Testis (tissue), 3 donors: ENCODE measurements around the gene COBL. TPM values are rescaled to one million over a fixed set of nuclear protein-coding genes. Genes with fewer than 3 reads are reported as not detected.

ENCODE experiments used
- DNase-seq: peaks from one replicate; pipeline ENCODE4 v3.0.0-alpha.2; 2019
- H3K27ac ChIP-seq, 2 donors: fragments of 200-600 bp; sonication (generic); one replicate each; pipeline ENCODE4 v1.5.1; 2019
- H3K27me3 ChIP-seq: fragments of 200-600 bp; sonication (generic); one replicate; pipeline ENCODE4 v1.5.1; 2019
- H3K36me3 ChIP-seq: fragments of 200-600 bp; sonication (generic); one replicate; pipeline ENCODE4 v1.5.1; 2017; ENCODE audit warnings: low read depth; ENCODE audit errors: missing control alignments
- H3K4me1 ChIP-seq: fragments of 200-600 bp; sonication (generic); one replicate; pipeline ENCODE4 v1.5.1; 2019
- H3K4me3 ChIP-seq, 2 donors: fragments of 200-600 bp; sonication (generic); one replicate each; pipeline ENCODE4 v1.5.1; 2017 to 2019
- H3K9me3 ChIP-seq: fragments of 200-600 bp; sonication (generic); one replicate; pipeline ENCODE4 v1.5.1; 2017
- POLR2A ChIP-seq: fragments of 450-650 bp; IDR thresholded peaks from one replicate; pipeline ENCODE4 v1.6.1; 2017; ENCODE audit warnings: antibody characterized with exemption, mild to moderate bottlenecking, moderate library complexity
- WGBS, 2 donors: methylation state at CpG; one replicate each; pipeline ENCODE4 v1.1.5; 2018; 5-methylcytosine and 5-hydroxymethylcytosine counted together
- intact Hi-C: fragments of 100-400 bp; cut with DNase I; formaldehyde crosslinking; loops from one replicate; pipeline ENCODE4 v1.15.1; 2023; ENCODE audit warnings: low total_unique reads
- polyA plus RNA-seq: library from polyadenylated mRNA; stranded (reverse); fragments of 350-450 nt; fragmentation: Illumina TruSeq; extraction: RNeasy Lipid Tissue Mini Kit (QIAGEN cat#74804); gene quantifications from one replicate; pipeline ENCODE4 v1.2.3, GENCODE V29; 2014; ENCODE audit warnings: low read depth, low replicate concordance; ENCODE audit not compliant: insufficient read depth
- total RNA-seq, 2 donors: library from RNA; depleted of rRNA; stranded (reverse); fragments of >200 nt; gene quantifications; one replicate each; pipeline ENCODE4 v1.2.3, GENCODE V29; 2016
- TF ChIP-seq, protein P1 (sequence below), 3 experiments: fragments of 450-650 bp in 2 of 3; fragments of 200-600 bp in 1 of 3; sonication (generic) in 1 of 3; IDR thresholded peaks; one replicate each; pipeline ENCODE4 v1.5.1; 2016 to 2019; ENCODE audit warnings: antibody characterized with exemption in 3 of 3, mild to moderate bottlenecking in 2 of 3, moderate library complexity in 1 of 3

COBL gene
- total and polyA plus RNA-seq, 3 donors from 2014 or later, result 9.2 to 14.8 (median 12.3) TPM

DNA sequence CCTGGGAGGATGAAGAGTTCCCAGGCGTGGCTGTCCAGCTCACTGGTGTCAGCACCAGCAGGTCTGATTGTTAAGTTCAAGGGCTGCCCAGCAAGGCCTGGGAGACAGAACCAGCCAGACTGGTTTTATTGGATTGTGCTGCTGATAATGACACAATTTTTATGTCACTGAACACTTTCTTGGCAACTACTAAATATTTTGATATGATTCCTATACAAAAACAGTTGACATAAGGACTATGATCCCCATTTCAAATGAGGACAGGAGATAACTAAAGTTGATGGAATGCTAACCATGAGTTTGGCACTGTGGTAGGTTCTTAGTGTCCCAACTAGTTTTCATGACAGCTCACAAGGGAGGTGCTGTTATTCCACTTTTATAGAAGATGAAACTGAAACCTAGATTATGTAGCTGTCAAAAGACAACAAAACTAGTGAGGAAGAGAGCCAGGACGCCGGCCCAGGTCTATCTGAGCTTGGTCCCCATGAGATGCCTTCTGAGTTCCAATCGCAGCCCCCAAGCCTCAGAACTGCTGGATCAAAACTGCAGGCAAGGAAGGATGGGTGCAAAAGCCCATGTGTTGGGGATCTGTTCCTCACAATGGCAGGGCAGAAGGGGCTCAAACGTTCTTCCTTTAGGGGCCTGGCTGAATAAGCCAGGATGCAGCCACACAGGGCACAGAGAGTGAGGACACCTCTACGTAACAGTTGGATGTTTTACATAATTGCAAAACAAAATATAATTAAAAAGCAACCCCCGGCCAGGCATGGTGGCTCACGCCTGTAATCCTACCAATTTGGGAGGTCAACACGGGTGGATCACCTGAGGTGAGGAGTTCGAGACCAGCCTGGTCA is 52.8 kb downstream of the COBL start:
- Histone ChIP-seq H3K9me3 (no peaks in the 10 kb centered on the region), H3K36me3 (no peaks in the 10 kb centered on the region), H3K27me3 (no peaks in the 10 kb centered on the region), H3K4me3 (no peak overlapping the region), H3K27ac (no peak overlapping the region), H3K4me1 (no peaks in the 10 kb centered on the region)
- TF ChIP-seq, protein P1, sequence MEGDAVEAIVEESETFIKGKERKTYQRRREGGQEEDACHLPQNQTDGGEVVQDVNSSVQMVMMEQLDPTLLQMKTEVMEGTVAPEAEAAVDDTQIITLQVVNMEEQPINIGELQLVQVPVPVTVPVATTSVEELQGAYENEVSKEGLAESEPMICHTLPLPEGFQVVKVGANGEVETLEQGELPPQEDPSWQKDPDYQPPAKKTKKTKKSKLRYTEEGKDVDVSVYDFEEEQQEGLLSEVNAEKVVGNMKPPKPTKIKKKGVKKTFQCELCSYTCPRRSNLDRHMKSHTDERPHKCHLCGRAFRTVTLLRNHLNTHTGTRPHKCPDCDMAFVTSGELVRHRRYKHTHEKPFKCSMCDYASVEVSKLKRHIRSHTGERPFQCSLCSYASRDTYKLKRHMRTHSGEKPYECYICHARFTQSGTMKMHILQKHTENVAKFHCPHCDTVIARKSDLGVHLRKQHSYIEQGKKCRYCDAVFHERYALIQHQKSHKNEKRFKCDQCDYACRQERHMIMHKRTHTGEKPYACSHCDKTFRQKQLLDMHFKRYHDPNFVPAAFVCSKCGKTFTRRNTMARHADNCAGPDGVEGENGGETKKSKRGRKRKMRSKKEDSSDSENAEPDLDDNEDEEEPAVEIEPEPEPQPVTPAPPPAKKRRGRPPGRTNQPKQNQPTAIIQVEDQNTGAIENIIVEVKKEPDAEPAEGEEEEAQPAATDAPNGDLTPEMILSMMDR (IDR thresholded peaks at IDR 0.05), result no peak
- TF ChIP-seq POLR2A, result no peak
- intact Hi-C loops, result no loop called here
- no peak for DNase-seq
- 79 to 84% methylated on average over 10 of the region's 10 CpGs for WGBS, 2 donors

- no peak overlapping the region for H3K27ac ChIP-seq
- 81 to 86% methylated on average over 11 to 12 of the region's 12 CpGs for WGBS, 2 donors
Measured at GRCh38 chr7:51262796-51263531, 53.6 kb downstream of the COBL start.

DNA sequence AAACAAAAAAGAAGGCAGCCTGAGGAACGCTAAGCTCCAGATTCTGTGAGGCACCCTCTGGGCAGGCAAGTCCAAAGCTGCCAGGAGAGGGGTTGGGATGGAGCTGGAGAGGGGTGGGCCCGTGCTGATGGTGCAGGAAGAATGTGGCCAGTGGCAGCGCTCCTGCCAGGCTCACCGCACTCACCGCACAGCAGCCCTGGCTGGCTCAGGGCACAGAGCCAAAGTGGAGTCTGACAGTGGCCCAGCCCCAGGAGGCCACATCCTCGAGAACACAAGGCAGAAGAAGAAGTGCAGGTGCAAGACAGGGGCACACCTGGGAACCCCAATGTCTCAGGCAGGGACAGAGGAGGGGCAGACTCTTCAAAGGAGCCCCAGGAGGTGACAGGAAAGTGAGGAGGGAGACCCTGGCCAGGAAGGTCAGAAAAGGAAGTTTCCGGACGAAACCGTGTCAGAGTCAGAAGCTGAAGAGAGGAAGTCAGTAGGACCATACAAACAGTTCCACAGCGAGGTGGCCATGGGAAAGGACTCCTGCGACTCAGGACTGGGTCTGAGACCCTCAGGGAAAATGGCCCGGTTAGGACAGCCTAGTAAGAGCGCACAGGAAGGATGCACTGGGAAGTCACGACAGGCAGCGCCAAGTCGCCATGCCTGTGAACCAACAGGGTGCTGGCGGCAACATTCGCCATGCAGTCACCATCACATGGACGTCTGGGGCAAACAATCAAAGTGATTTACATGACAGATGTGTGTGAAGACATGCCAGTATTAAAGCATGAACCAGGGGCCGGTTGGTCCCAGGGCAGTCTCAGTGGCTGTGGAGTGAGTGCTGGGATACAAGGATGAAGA is 54.4 kb downstream of the COBL start:
- no peaks in the 10 kb centered on the region for H3K4me1 ChIP-seq
- H3K4me3 ChIP-seq, result no peak overlapping the region
- TF ChIP-seq, protein P1 (IDR thresholded peaks at IDR 0.05), result no peak
- no peak for TF ChIP-seq POLR2A
- H3K9me3 ChIP-seq, result no peaks in the 10 kb centered on the region
- 81 to 86% methylated on average over 16 to 20 of the region's 20 CpGs for WGBS, 2 donors
- no peak for DNase-seq
- no peaks in the 10 kb centered on the region for H3K36me3 ChIP-seq
- intact Hi-C loops, result no loop called here
- no peaks in the 10 kb centered on the region for H3K27me3 ChIP-seq
- H3K27ac ChIP-seq, result no peak overlapping the region

More at GRCh38 chr7:51262796-51263531, 53.6 kb downstream of the COBL start:
- Histone ChIP-seq H3K9me3 (no peaks in the 10 kb centered on the region), H3K36me3 (no peaks in the 10 kb centered on the region), H3K4me3 (no peak overlapping the region), H3K4me1 (no peaks in the 10 kb centered on the region), H3K27me3 (no peaks in the 10 kb centered on the region)
- TF ChIP-seq, protein P1 (IDR thresholded peaks at IDR 0.05), result no peak
- TF ChIP-seq POLR2A, result no peak
- DNase-seq, result no peak
- intact Hi-C loops, result no loop called here

DNA sequence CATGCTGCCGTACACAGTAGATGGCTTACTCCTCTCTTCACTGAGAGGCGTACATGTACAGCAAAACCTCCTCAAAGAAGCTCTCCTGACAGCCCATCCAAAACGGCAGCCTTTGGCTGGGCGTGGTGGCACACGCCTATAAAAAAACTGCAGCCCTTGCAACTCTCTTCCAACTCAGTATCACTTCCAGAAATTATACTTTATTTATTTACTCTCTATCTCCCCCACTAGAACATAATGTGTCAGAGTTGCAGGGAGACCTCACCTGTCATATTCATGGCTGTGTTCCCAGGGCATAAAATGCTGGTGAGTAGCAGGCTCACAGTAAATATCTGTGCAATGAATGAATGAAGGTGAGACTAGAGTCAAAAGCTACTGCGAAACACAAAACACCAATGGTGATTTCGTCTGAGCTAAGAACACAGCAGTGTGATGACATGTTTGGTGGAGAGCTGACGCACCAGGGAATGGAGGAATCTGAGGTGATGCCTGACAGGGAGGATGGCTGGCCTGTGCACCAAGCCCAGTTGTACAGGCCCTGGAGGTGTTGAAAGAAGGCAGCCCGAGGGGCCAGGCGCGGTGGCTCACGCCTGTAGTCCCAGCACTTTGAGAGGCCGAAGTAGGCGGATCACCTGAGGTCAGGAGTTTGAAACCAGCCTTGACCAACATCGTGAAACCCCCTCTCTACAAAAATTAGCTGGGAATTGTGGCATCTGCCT is 55.3 kb downstream of the COBL start:
- 88 to 89% methylated on average over 15 of the region's 15 CpGs for WGBS, 2 donors
- H3K4me3 ChIP-seq, result no peak overlapping the region
- DNase-seq, result no peak
- H3K27ac ChIP-seq, result no peak overlapping the region
- H3K27me3 ChIP-seq, result no peaks in the 10 kb centered on the region
- H3K36me3 ChIP-seq, result no peaks in the 10 kb centered on the region
- TF ChIP-seq, protein P1 (IDR thresholded peaks at IDR 0.05), result no peak
- TF ChIP-seq POLR2A, result no peak
- H3K9me3 ChIP-seq, result no peaks in the 10 kb centered on the region
- intact Hi-C loops, result no loop called here
- H3K4me1 ChIP-seq, result no peaks in the 10 kb centered on the region
